GM08714 (cell line): Measurements from ENCODE around the gene REPIN1.

ENCODE experiments used
- H3K4me3 ChIP-seq: fragments of 200-500 bp; sonication (Bioruptor generic); 2 replicates; pipeline ENCODE4 v1.5.1; 2014; ENCODE audit warnings: mild to moderate bottlenecking, low read length, inconsistent platforms
- ZNF274 ChIP-seq: IDR thresholded peaks from 2 replicates; pipeline ENCODE4 v1.6.1; 2012; ENCODE audit warnings: mild to moderate bottlenecking, low read depth, low read length

Gene REPIN1

DNA sequence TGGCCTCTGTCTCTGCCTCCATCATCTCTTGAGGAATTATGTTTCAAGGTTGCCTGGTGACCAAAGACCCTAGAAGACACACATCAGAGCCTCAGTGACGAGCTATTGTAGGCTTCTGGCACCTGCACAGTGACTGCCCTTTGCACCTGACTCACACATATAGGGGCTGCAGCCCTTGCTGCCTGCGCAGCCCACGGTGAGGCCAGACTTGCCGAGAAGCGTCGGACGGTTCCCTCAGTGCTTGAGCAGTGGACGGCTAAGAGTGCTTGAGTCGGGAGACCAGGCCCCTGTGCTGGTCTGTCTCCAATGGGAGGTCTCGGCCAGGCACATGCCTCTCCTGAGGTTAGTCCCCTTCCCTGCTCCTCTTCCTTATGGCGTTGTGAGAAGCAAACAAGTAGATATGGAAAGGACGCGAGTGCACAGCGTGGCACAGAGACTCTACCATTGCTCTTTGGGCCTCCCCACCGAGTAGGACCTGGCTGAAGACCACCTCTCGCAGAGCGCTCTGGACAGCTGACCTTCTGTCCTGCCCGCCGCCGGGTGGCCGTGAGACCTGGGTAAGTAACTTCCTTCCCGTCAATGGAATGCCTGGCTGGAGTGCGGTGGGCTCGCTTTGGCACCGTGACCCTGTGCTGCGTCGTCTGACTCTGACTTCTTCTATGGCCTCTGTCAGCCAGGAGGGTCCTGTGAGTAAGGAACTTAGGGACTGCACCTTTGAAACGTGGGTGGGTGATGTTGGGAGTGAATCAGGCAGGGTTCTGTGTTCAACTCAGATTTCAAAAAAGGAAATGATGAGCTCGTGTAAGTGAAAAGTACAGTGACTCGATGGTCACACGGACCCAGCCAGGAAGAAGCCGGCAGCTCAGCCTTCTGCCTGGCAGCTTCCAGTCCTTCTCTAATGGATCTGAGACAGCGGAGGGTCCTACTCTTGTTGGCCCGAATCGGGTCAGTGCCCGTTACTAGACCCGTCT lies 44.2 kb downstream of the REPIN1 start:
- H3K4me3 ChIP-seq = no peak overlapping the region
- TF ChIP-seq ZNF274 = no peak

DNA sequence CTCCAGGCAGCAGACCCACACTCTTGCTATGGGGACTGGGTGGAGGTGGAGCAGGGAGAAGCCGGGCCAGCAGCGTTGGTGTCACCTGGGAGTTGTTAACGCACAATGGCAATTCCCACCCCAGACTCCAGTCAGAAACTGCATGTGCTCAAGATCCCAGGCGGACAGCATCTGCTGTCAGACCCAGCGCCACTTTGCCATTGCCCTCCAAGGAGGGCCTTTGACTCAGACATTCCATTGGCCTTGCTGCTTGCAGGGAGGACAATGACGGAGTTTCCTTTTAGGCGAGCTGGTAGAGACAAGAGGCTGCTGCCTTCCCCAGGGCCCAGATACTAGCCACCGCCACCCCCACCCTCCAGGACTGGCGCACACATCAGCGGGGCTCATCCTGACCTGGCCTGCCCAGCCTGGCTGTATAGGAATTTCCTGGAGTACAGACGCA lies 45.0 kb downstream of the REPIN1 start:
- H3K4me3 ChIP-seq = no peak overlapping the region

DNA sequence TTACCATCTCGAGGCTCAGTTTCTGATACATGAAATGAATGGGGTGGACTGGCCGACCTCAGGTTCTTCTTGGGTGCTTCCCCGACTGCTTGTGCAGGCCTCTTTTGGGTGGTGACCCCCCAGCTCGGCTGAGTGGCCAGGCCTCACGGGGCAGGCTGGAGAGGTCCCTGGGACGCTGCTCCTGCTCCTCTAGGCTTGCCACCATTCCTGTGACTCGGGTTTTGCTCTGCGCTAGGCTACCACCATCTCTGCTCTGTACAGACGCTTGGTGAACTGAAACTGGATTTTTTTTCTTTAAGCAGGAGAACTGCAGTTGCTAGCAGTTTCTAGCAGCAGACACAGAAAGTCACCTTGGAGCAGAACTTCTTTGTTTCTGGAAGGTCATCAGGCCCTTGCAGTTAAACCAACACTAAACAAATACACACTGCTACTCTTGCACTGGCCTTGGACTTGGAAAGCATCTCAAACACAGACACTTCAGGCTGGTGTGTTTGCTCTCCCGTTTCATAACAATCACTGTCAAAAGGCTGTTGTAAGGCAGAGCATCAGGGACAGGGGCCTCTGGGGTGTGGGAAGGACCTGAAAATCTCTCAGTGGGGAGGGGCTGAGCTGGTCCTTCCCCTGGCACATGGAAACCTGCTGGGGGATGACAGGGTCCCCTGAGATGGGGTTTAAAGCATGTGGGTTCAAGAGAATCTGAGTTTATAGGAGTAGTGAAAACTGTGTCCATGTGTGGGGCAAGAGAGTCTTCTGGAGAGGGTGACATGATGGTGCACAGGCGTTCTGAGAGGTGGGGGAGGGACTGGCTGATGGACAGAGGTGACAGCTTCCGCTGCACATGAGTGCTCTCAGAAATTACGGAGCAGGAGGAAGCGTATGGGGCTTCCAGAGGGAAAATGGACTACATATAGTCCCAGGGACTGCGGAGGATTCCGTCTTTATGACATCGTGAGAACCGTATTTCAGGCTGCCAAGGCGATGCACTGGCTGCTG lies 46.8 kb downstream of the REPIN1 start:
- H3K4me3 ChIP-seq = no peak overlapping the region
- no peak for TF ChIP-seq ZNF274

More for the DNA sequence above, 45.0 kb downstream of the REPIN1 start:
- TF ChIP-seq ZNF274 = no peak

DNA sequence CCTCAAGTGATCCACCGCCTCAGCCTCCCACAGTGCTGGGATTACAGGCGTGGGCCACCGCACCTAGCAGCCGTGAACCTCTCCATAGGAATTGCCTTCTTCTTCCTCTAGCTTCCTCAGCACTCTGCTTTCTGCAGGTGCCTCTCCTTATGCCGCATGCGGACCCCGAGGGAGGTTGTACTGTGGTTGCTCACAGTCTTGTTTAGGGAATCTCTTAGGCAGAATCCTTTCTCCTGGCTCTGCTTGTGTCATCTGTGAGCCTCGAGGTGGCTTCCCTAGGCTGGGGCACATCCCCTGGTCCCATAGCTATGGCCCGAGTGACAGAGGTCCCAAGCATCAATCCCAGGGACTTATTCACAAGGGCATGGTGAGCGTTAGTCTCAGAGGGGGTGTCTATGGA lies 48.6 kb downstream of the REPIN1 start:
- no peak overlapping the region for H3K4me3 ChIP-seq
- no peak for TF ChIP-seq ZNF274

DNA sequence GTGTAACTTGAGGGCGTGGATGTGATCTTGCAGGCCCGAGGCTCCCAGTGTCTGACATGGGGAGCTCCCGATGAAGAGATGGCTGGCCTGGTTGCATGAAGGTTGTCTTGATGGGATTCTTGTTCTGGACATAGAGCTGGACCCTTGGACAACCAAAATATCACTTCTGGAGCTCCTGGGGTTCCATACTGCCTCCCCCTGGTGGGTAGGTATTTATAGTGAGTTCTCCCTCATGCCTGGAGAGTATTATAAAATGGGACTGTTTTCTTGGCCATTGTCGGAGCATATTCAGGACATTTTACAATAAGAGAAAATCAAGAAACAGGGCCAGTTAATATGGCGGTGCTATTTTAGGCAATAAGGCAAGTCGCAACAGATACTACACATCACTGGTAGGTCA lies 49.2 kb downstream of the REPIN1 start:
- no peak for TF ChIP-seq ZNF274

DNA sequence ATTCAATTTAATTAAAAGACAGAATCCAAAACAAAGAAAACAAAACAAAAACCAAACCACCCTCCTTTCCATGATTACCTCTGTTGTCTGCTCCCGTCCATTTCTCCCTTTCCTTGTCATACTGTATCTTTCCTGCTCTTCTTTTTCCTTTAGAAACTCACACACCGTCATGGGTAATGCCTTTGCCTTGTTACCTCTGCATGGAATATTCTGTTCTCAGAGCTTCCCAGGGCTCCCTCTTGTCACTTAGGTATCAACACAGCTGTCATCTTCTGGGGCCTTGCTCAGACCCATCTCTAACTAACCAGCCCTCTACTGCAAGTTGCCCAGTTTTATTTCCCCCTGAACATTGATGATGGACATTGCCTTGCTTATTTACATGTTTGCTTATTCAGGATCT lies 51.6 kb downstream of the REPIN1 start:
- TF ChIP-seq ZNF274 = no peak

More for the DNA sequence above, 49.2 kb downstream of the REPIN1 start:
- H3K4me3 ChIP-seq = no peak overlapping the region

DNA sequence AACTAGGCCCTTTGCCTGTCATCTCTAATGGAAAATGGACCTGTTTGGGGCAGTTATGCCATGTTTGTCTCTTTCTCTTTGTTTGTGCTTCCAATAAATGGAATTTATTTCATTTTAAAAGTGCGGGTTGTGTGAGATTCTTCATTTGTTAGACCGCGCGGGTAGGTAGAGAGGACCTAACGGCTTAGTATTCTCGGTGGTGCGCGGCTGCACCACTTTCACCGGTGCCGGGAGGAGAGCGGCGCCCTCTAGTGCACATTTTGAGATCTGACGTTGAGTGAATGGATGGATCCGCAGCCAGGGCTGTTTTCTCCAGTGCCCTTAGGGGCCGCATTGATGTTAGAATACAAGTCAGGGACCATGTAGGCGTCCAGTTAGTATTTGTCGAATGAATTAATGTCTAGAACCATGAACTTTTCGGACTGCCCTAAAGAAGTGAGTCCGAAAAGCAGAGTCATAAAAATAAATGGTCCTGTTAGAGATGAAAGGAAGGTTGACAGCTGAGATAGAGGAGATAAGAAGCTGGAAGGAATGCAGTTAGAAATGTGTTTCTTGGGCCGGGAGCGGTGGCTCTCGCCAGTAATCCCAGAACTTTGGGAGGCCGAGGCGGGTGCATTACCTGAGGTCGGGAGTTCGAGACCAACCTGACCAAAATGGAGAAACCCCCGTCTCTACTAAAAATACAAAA lies 52.5 kb downstream of the REPIN1 start:
- H3K4me3 ChIP-seq = no peak overlapping the region
- TF ChIP-seq ZNF274 = no peak

More for the DNA sequence above, 51.6 kb downstream of the REPIN1 start:
- no peak overlapping the region for H3K4me3 ChIP-seq

DNA sequence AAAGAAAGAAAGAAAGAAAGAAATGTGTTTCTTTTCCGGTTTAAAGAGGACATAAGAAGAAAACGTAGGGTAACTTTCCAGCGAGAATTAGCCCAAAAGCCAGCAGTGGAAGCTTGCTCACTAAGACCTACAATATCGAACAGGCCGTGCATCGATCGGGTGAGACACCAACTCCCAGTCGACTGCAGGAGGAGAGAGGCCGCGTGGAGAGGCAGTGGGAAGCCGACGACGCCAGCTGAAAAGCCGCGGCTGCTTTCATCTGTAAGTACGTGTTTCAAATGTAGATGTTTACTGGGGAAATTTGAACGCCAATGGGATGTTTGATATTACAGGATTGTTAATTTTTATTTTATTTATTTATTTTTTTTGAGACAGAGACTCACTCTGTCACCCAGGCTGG lies 53.2 kb downstream of the REPIN1 start:
- no peak for TF ChIP-seq ZNF274

More for the DNA sequence above, 53.2 kb downstream of the REPIN1 start:
- no peak overlapping the region for H3K4me3 ChIP-seq
